Tibial artery (tissue), 4 donors: ENCODE data around the gene EVA1B.
A peak's percentile ranks its signal among the peaks of the same experiment; 100 is the strongest.

ENCODE experiments used
- DNase-seq, 2 donors: peaks; one replicate each; pipeline ENCODE4 v3.0.0-alpha.2; 2019
- H3K27ac ChIP-seq, 2 donors: fragments of 200-600 bp; sonication (generic) in 1 of 2; 1 replicate in 1 of 2; 2 replicates in 1 of 2; pipeline ENCODE4 v1.5.1; 2018 to 2019; ENCODE audit warnings: mild to moderate bottlenecking in 1 of 2
- H3K27me3 ChIP-seq, 2 donors: fragments of 200-600 bp; sonication (generic) in 1 of 2; one replicate each; pipeline versions ENCODE4 v1.5.1 to v1.6.0; 2016 to 2019
- H3K36me3 ChIP-seq, 3 donors: fragments of 200-600 bp; sonication (generic) in 2 of 3; one replicate each; pipeline ENCODE4 v1.5.1; 2016 to 2019; ENCODE audit warnings: mild to moderate bottlenecking in 2 of 3
- H3K4me1 ChIP-seq, 4 donors: fragments of 200-600 bp; sonication (generic) in 2 of 4; 1 replicate in 3 of 4; 2 replicates in 1 of 4; pipeline ENCODE4 v1.5.1; 2016 to 2019
- H3K4me3 ChIP-seq, 2 donors: fragments of 200-600 bp; sonication (generic) in 1 of 2; 1 replicate in 1 of 2; 2 replicates in 1 of 2; pipeline ENCODE4 v1.5.1; 2018 to 2019; ENCODE audit warnings: mild to moderate bottlenecking in 2 of 2
- H3K9me3 ChIP-seq, 3 donors: fragments of 200-600 bp; sonication (generic) in 1 of 3; one replicate each; pipeline ENCODE4 v1.5.1; 2016 to 2019
- CTCF ChIP-seq, 2 experiments: fragments of 200-600 bp in 1 of 2; fragments of 450-650 bp in 1 of 2; IDR thresholded peaks; one replicate each; pipeline ENCODE4 v1.5.1; 2017 to 2019; ENCODE audit warnings: antibody characterized with exemption in 2 of 2, mild to moderate bottlenecking in 1 of 2, moderate library complexity in 1 of 2
- intact Hi-C: fragments of 100-400 bp; cut with DNase I; formaldehyde crosslinking; loops from one replicate; pipeline ENCODE4 v1.15.0; 2023; ENCODE audit warnings: low total_unique reads

EVA1B gene

GRCh38 chr1:36344395-36344680, 20.9 kb upstream of the EVA1B start:
- no peak for TF ChIP-seq CTCF (IDR thresholded peaks at IDR 0.05)
- Histone ChIP-seq H3K27me3 (no peaks in the 10 kb centered on the region), H3K9me3 (no peaks in the 10 kb centered on the region), H3K4me1 (peaks cover 3 to 27% (median 12%) of the 10 kb centered on the region in 4 donors), H3K36me3 (peaks cover 53 to 91% (median 89%) of the 10 kb centered on the region in 3 donors), H3K27ac (peak overlapping the region; percentile 76 to 78), H3K4me3 (no peak overlapping the region)
- DNase-seq = no peak
- intact Hi-C loops = no loop called here

GRCh38 chr1:36343651-36344394, 20.4 kb upstream of the EVA1B start:
- intact Hi-C loops = loop anchor here (2.0 kb wide), 1 partner anchor 77 kb away; no protein-coding TSS in a partner anchor
- Histone ChIP-seq H3K27me3 (no peaks in the 10 kb centered on the region), H3K27ac (peak overlapping the region; percentile 76 to 78)

GRCh38 chr1:36342426-36343185, 19.2 kb upstream of the EVA1B start:
- intact Hi-C loops = loop anchor here (2.0 kb wide), 1 partner anchor 78 kb away; no protein-coding TSS in a partner anchor
- H3K4me1 ChIP-seq = peaks cover 3 to 22% (median 11%) of the 10 kb centered on the region in 4 donors
- H3K4me3 ChIP-seq = no peak overlapping the region
- no peaks in the 10 kb centered on the region for H3K9me3 ChIP-seq
- H3K27ac ChIP-seq = peak overlapping the region; percentile 76 to 78
- DNase-seq = peak; percentile 48 to 82
- H3K36me3 ChIP-seq = peaks cover 43 to 90% (median 74%) of the 10 kb centered on the region in 3 donors
- H3K27me3 ChIP-seq = no peaks in the 10 kb centered on the region
- TF ChIP-seq CTCF (IDR thresholded peaks at IDR 0.05) = peak; percentile 69 to 74

More at GRCh38 chr1:36343651-36344394, 20.4 kb upstream of the EVA1B start:
- TF ChIP-seq CTCF (IDR thresholded peaks at IDR 0.05) = no peak
- Histone ChIP-seq H3K36me3 (peaks cover 53 to 96% (median 86%) of the 10 kb centered on the region in 3 donors), H3K4me3 (no peak overlapping the region), H3K4me1 (peaks cover 3 to 22% (median 11%) of the 10 kb centered on the region in 4 donors), H3K9me3 (no peaks in the 10 kb centered on the region)
- no peak for DNase-seq

- Histone ChIP-seq H3K4me3 (no peak overlapping the region), H3K27me3 (no peaks in the 10 kb centered on the region), H3K27ac (peak overlapping the region in 1 of 2 donors; percentile 78), H3K36me3 (peaks cover 34 to 83% (median 66%) of the 10 kb centered on the region in 3 donors), H3K4me1 (peaks cover 3 to 22% (median 11%) of the 10 kb centered on the region in 4 donors), H3K9me3 (no peaks in the 10 kb centered on the region)
- intact Hi-C loops = loop anchor here (2.0 kb wide), 1 partner anchor 79 kb away; no protein-coding TSS in a partner anchor
- no peak for DNase-seq
- TF ChIP-seq CTCF (IDR thresholded peaks at IDR 0.05) = no peak
These were observed 18.3 kb upstream of the EVA1B start for GRCh38 chr1:36341626-36342320.

- Histone ChIP-seq H3K27ac (no peak overlapping the region), H3K9me3 (no peaks in the 10 kb centered on the region), H3K4me1 (peaks cover 3 to 22% (median 11%) of the 10 kb centered on the region in 4 donors), H3K36me3 (peaks cover 18 to 61% (median 47%) of the 10 kb centered on the region in 3 donors), H3K4me3 (no peak overlapping the region), H3K27me3 (no peaks in the 10 kb centered on the region)
- TF ChIP-seq CTCF (IDR thresholded peaks at IDR 0.05) = no peak
- DNase-seq = no peak
- intact Hi-C loops = no loop called here
These were observed 16.2 kb upstream of the EVA1B start for GRCh38 chr1:36339615-36340014.
